HG03342 (cell line): ENCODE data around the gene ECT2.
"Not testable (repeated sequence)": the region's sequence is repeated elsewhere in the genome, so short reads cannot be mapped to it uniquely, and the experiment has no call there.

Experiments used
- ATAC-seq: cut with Tn5 transposase; IDR thresholded peaks from one replicate; pipeline ENCODE4 v1.9.1; 2021; ENCODE audit warnings: mild to moderate bottlenecking, moderate library complexity; ENCODE audit not compliant: unreplicated experiment

Gene ECT2, protein sequence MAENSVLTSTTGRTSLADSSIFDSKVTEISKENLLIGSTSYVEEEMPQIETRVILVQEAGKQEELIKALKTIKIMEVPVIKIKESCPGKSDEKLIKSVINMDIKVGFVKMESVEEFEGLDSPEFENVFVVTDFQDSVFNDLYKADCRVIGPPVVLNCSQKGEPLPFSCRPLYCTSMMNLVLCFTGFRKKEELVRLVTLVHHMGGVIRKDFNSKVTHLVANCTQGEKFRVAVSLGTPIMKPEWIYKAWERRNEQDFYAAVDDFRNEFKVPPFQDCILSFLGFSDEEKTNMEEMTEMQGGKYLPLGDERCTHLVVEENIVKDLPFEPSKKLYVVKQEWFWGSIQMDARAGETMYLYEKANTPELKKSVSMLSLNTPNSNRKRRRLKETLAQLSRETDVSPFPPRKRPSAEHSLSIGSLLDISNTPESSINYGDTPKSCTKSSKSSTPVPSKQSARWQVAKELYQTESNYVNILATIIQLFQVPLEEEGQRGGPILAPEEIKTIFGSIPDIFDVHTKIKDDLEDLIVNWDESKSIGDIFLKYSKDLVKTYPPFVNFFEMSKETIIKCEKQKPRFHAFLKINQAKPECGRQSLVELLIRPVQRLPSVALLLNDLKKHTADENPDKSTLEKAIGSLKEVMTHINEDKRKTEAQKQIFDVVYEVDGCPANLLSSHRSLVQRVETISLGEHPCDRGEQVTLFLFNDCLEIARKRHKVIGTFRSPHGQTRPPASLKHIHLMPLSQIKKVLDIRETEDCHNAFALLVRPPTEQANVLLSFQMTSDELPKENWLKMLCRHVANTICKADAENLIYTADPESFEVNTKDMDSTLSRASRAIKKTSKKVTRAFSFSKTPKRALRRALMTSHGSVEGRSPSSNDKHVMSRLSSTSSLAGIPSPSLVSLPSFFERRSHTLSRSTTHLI

DNA sequence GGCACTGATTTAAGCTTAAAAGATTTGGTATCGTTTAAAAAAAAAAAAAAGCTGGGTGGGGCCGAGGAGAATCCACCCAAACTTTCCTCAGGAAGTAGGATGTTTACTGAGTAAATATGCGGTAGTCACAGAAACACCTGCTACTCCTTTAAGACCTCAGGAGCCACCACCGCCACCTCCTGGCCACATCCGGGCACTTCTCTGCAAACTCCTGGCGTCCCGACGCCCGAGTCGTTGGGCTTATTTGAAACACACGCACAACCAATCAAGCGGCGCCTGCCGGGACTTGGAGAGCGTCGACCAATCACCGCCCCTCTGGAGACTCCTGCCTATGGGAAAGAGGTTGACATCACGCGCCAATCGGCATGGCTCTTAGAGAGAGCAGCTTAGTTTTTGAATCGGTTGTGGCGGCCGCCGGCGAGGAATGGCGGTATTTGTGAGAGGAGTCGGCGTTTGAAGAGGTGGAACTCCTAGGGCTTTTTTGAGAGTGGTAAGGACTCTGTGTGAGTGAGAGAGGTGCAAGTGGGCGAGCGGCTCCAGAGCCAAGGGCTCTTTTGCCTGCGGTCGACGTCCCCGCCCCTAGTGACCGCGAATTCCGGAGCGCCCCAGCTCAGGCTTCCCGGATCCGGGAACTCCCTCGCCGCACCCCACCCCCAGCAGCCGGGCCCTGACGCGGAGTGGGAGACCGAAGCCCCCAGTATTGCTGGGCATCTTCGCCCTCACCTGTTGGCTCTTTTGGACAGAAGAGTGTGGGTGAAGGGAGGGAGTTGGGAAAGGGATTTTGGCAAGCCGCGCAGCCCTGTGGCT, at the start of gene ECT2:
TSS of gene ECT2 (plus strand) at position 359 of the 807 bp plus-strand sequence. CDS start 3,805 bp downstream, outside the sequence.
- ATAC-seq: peak; percentile 95

DNA sequence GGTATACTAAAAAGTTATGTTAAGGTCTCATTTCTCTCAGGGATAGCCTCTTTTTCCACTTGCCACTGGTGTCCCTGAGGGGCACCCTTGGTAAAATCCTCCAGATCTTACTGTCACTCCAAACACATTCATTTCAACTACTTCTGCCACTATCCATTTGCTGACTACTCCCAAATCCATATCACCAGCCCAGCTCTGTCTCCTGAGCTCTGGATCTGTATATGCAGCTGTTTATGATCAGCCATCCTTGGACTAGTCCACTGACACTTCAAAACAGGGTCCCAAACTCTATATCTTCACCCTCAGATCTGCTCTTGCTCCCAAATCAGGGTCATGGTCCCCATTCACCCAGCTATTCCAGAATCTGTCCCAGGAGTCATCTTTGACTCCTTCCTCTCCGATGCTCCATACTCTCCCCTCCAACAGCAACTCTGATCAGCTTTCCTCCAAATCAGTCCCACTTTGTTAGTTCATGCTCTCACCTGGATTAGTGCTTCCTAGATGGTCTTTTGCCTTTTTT, 49.5 kb upstream of the ECT2 start:
- ATAC-seq: no peak

DNA sequence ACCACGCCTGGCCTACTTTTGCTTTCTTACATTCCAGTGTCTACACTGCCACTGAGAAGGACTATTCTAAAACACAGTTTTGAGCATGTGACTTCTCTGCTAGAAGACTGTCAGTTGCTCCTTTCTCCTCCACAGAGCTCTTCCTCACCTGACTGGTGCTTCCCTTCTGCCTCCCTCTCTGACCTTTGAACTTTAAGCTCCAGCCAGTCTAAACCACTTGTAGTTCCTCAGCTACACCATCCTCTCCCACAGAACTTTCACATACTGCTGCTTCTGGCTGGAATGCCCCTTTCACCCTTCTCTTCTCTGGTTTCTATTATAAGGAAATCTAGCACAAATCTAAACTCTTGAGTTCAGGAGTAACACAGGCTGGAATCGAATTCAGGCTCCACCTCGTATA, 48.8 kb upstream of the ECT2 start:
- ATAC-seq: no peak

DNA sequence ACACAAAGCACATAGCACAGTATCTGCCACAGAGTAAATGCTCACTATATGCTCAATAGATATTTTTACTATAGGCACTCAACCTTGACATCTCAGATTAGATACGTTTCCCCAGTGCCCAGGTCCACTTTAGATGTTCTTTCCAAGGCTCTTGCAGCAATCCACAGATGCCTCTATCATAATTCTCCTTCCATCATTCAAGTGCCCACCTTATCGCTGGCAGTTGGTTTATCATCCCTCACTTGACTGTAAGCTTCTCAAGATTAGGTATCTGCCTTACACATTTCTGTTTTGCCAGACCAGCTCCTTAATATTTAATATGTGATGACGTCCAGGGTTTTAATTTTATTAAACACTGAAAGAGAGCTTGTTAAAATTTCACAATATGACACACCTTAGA, 48.3 kb upstream of the ECT2 start:
- ATAC-seq: no peak

DNA sequence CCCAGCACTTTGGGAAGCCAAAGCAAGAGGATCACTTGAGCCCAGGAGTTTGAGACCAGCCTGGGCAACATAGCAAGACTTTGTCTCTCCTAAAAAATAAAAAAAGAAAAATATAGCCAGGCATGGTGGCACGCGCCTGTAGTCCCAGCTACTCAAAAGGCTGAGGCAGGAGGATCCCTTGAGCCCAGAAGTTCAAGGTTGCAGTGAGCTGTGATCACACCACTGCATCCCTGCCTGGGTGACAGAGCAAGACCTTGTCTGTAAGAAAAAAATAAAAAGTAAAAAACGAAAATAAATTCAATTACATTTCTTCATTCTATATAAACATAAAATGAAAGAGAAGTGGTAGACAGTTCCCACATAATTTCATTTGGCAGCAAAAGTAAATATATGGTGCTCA, 47.8 kb upstream of the ECT2 start:
- ATAC-seq: not testable (repeated sequence)

DNA sequence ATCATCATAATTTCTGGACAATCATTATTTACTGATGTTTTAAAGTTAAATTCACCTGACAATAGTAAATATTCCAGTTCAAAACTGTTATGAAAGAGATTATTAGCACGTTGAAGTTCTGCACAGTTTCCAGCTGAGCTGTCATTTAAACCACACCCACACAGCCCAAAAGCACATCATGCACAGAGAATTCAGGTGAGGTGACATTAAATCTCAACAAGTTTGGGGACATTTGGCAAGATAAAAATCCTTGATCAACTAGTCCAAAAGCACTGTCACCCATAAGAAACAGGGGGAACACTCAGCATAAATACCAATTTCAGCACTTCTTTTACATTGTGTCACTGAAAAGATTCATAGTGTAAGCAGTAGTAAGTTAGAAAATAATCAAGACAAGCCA, 46.5 kb upstream of the ECT2 start:
- no peak for ATAC-seq

DNA sequence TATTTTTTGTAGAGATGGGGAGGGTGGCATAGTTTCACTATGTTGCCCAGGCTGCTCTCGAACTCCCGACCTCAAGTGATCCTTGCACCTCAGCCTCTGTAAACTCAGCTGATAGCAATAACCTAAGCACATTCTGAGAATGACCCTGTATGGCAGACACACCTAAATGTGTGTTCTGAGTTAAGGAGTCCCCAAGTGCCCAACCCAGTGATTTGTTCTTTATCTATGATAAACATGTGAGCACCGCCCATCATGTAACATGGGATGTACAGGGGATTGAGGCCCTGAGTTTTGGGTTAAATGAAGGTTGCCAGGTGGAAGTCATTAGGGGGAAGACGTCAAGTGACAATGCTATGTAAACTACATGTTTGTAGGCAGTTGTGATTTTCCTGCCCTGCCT, 45.4 kb upstream of the ECT2 start:
- ATAC-seq: no peak

DNA sequence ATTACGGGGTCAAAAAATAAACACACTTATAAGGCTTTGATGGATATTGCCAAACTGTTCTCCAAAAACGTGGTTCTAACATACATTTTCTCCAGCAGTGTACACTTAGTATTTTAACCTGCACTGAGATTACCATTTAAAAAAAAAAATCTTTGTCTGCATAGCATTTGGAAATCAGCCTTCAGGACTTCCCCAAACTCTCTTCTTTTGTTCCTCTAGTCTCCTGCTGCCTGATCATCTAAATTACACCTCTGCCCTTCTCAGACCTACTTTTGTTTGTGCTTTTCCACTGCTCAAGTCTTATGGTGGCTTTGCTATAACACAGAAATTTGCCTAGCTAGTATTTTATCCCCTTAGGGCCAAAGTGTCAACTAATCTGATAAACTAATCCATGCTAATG, 43.5 kb upstream of the ECT2 start:
- no peak for ATAC-seq

DNA sequence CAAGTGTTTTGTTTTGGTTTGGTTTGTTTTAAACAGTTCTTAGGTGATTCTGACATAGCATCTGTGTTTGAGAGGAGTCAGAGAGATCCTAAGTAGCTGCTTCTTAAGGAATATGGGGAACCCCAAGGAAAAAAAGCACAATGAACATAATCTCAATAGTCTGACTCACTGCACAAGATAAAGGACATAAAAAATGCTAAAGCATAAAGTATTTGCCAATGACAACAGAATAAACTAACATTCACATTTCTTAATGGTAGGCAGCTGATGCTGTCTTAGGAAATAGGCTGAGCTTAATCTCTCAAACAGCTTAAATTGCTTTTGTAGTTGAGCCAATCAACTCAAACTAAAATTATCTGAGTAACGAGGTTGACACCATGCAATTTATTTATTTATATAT, 42.6 kb upstream of the ECT2 start:
- no peak for ATAC-seq

DNA sequence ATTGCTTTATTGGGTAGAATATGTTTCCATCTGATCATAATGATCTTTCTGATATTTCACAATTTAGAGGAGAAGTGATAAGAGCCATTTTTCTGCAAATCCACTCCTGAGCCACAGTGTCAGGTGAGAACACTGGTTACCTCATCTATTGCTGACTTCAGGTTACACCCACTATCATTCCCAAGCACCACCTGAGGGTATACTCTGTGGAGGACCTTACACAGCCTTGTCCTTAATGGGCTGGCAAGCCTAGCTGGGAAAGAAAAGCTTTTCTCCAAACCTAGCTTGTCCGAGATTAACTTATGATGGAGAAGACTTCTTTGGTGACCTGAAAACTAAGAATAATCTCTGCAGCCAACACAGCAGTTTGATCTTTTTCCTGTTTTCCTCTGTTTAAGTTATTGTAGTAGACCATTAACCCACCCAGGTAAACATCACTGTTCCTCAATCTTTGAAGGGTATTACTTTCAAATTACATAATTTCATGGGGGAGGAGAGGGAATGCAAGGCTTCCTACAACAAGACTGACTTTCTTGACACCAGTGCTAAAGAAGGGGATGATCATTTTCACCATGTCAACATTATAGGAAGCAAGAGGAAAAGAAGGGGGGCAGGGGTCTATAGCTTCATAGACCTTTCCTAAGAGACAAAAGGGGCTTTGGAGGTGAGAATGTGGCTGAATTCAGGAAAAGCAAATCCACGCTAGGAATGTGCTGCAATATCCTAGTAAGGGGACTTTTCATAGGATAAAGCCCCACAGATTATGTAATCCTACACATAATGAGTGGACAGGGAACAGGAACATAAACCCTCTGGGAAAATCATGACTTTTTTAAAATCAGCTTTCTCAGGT, 41.4 kb upstream of the ECT2 start:
- no peak for ATAC-seq

DNA sequence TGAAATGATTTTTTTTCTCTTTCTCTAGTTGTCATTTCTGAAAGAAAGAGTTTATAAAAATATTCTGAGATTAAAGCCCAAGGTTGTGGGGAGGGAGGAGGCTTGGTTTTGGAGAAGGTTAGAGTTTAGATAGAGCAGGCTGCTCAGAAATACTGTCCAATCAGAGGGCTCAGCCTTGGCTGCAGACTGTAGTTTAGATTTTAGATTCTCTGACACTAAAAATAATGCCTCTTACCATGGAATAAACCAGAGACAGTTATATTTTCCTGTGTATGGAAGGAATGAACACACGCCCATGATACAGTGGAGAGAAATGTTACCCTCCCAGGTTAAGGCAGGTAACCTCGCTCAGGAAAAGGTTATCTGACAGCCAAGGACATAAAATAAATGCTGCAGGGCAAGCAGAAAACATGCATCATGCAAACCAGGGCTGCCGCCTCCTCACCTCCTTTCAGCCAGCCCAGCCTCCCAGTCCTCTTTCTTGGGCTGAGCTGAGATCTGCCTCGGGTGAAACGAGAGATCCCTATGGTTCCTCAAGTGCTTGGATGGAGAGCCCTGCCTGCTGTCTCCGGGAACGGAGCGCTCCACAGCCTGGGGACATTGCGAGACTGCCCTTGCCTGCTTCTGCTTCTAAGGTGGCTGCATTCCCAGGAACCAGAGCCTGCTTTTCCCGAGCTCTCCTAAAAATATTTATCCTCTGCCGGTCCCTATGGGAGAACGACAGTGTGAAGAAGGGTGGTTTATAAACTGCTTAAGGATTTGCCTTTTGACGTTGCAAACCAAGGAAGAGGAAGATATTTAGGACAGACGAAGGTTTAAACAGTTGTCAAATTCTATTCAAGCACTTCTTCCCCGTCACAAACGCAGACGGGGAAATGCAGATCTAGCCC, 40.5 kb upstream of the ECT2 start:
- ATAC-seq: no peak

DNA sequence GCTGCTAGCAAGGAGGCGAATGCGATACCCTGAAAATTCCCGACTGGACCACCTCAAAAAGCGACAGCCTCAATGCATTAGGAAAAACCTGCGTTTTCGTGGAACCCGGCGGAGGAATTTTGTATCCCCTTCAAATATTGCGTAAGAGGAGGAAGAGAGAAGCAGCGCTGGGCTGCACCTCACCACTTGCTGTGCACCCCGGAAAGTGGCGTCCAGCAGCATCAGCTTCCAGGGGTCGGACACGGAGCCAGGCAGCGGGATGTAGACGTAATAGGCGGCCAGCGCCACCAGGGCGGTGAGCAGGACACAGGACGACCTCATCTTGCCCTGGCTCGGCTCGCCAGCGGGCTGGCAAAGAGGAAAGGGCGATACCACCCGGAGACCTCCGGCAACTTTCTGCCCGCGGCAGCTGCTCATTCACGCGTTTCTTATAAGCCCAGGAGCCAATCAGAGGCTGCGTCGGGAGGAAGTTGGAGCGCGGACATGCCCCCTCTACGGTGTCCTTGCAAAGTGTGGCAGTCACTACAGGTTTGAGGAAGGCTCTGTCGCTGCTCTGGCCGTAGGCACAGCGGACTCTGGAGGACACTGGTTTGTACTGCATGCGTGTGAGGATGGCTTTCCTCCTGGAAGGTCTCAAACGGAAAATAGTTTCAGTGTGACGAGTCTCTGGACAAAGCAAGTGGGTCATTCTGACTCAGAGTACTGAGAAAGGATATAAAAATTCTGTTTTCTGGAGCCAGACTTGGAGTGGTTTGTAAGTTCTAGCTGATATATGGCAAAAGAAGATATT, 39.7 kb upstream of the ECT2 start, which contains the start of gene NCEH1:
TSS of gene NCEH1 (minus strand) at position 404 of the 790 bp plus-strand sequence. CDS start at position 321, 83 bp downstream.
- ATAC-seq: peak; percentile 99

DNA sequence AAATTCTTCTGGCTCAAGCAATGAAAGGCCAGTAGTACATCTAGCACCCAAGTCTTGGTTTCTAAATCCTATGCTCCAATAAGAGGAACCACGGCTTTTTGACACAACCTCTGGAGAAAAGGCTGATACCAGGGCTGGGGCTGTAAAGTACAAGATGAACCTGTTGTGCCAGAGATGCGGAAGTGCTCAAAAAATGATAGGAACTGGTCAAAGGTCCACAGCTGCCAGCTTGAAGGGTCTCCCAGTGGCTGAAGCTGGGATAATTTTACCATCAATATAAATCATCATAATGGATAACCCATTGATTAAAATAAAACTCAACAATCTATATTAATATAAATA, 39.1 kb upstream of the ECT2 start:
- peak; percentile 19 for ATAC-seq

DNA sequence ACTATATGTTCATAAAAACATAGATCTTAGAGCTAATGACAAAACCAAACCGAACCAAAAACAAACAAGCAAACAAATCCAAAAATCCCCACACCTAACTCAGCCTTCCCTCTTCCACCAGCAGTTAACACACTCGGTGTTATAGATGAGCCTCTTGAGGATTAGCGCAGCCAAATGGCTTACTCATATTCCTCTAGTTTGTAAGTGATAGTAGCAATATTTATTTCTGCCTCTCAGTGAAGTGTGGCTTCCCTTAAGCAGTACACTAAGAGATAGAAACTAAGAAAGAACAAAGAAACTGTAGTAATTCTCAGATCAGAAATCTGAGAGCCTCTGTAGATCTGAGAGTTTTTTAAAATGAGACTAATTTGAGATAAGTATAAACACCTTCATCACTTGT, 37.2 kb upstream of the ECT2 start:
- no peak for ATAC-seq

DNA sequence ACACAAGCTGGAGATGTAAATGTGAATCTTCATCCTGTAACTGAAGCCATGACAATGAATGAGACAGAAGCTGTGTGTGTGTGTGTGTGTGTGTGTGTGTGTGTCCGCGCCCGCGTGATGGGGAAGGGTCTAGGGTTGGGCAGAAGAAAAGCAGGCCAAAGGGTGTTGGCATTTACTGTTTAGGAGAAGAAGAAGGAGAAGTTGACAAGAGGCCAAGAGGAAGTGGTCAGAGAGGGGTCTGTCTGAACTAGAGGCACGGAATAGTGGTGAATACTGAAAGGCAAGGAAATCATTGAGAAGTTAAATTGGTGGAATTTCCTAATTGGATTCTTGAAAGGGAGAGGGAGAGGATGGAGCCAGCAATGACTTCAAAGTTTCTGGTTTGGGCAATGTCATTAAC, 34.0 kb upstream of the ECT2 start:
- ATAC-seq: no peak

DNA sequence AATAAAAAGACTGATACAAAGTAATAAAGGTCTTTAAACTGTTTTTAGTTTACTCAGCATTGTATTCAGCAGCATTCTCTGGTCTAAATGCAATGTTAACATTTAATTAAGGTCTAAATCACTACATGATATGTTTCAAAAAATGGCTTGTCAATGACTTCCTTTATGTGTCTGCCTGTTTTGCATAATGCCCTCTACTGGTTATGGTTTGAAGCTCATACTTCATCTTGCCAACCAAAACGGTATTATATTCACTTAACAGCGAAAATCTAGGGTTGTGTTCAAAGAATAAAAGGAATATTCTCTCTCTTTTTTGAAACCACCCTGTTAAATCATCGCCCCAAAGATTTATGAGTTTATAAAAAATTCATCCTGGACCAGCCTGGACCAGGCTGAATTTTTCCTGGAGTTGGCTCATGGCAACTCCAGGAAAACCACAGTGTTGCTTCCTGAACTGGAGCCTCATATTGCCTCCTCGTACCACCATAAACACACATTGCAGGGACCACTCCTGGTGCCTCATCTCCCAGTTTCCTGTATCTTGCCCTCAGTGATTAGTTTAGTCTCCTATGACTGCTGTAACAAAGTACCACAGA, 32.9 kb upstream of the ECT2 start:
- no peak for ATAC-seq

DNA sequence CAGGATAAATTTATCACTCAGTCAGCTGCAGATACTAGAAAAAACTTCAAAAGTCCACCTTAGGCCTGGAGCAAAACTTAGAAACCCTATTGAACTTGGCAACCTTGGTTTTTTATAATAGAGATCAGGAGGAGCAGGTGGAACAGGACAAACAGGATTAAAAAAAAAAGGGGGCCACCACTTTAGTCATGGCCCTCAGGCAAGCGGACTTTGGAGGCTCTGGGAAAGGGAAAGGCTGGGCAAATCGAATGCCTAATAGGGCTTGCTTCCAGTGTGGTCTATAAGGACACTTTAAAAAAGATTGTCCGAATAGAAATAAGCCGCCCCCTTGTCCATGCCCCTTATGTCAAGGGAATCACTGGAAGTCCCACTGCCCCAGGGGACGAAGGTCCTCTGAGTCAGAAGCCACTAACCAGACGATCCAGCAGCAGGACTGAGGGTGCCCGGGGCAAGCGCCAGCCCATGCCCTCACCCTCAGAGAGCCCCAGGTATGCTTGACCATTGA, 27.9 kb upstream of the ECT2 start:
- ATAC-seq: not testable (repeated sequence)

DNA sequence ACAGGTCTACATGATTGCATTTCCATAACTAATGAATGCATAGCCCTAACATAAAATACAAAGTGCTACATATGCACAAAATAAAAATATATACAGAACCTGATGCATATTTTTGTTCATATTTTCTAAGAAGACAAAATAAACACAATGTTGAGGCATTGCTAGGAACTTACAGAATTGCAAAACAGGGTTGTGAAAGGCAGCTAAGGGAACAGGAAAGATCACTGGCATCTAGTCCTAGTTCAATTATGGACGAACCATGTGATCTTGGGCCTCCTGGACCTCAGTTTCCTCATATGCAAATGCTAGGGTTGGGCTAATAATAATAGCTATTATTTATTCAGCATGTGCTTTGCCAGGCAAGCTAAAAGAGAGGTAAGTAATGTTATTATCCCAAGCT, 24.1 kb upstream of the ECT2 start:
- ATAC-seq: no peak
